CD4-positive, alpha-beta T cell (primary cell): ENCODE results near the gene TLCD4. TPM values are rescaled to one million over a fixed set of nuclear protein-coding genes. Genes with fewer than 3 reads are reported as not detected.

Experiments
- ATAC-seq: fragments of 200-7000 bp; cut with Tn5 transposase; one replicate; pipeline ENCODE4 v1.10.0; 2022; ENCODE audit warnings: mild to moderate bottlenecking; ENCODE audit not compliant: poor library complexity
- CTCF ChIA-PET: fragments of 350-600 bp; sonication (Branson Sonifier 250); formaldehyde crosslinking; loops from one replicate; lab custom pipeline; 2021; ENCODE audit warnings: antibody characterized with exemption, inconsistent platforms; lab: Charles Lee
- POLR2A ChIA-PET: fragments of 350-600 bp; sonication (Branson Sonifier 250); formaldehyde crosslinking; loops from one replicate; lab custom pipeline; 2021; ENCODE audit warnings: antibody characterized with exemption, inconsistent platforms; lab: Charles Lee
- DNase-seq, 14 experiments: peaks; one replicate each; pipeline ENCODE4 v3.0.0-alpha.2; 2013 to 2020; ENCODE audit warnings: mixed read lengths in 2 of 14
- H3K27ac ChIP-seq, 2 donors: one replicate each; pipeline versions ENCODE4 v1.5.1 to v1.7.0; 2013; ENCODE audit warnings: low read length in 2 of 2, low read depth in 1 of 2, mild to moderate bottlenecking in 1 of 2
- H3K27me3 ChIP-seq, 2 experiments: 1 replicate in 1 of 2; 2 replicates in 1 of 2; pipeline versions ENCODE4 v1.6.1 to v1.7.0; 2013; ENCODE audit warnings: low read length in 2 of 2, control low read depth in 1 of 2, mild to moderate bottlenecking in 1 of 2, moderate library complexity in 1 of 2; ENCODE audit not compliant: insufficient read depth in 2 of 2, control insufficient read depth in 1 of 2
- H3K36me3 ChIP-seq: one replicate; pipeline ENCODE4 v1.6.1; 2013; ENCODE audit warnings: low read length, control low read depth; ENCODE audit not compliant: insufficient read depth
- H3K4me1 ChIP-seq: one replicate; pipeline ENCODE4 v1.6.1; 2013; ENCODE audit warnings: low read length, control low read depth; ENCODE audit not compliant: insufficient read depth
- H3K4me3 ChIP-seq: one replicate; pipeline ENCODE4 v1.5.1; 2013; ENCODE audit warnings: mild to moderate bottlenecking, low read length, moderate library complexity
- H3K9me3 ChIP-seq, 2 experiments: 1 replicate in 1 of 2; 2 replicates in 1 of 2; pipeline versions ENCODE4 v1.6.1 to v1.7.0; 2013; ENCODE audit warnings: low read length in 2 of 2, mild to moderate bottlenecking in 2 of 2, control low read depth in 1 of 2, moderate library complexity in 1 of 2; ENCODE audit not compliant: control insufficient read depth in 1 of 2, insufficient read depth in 1 of 2
- H3K27ac Mint-ChIP-seq: one replicate; pipeline ENCODE4 v1.8.0; 2020; ENCODE audit warnings: mixed read lengths
- H3K27me3 Mint-ChIP-seq: one replicate; pipeline ENCODE4 v1.8.0; 2021; ENCODE audit warnings: mixed read lengths
- H3K36me3 Mint-ChIP-seq: one replicate; pipeline ENCODE4 v1.8.0; 2021; ENCODE audit warnings: low read depth, mixed read lengths
- H3K4me1 Mint-ChIP-seq: one replicate; pipeline ENCODE4 v1.8.0; 2021; ENCODE audit warnings: low read depth, mixed read lengths
- H3K4me3 Mint-ChIP-seq: one replicate; pipeline ENCODE4 v1.8.0; 2020; ENCODE audit warnings: mild to moderate bottlenecking, mixed read lengths
- H3K9me3 Mint-ChIP-seq: one replicate; pipeline ENCODE4 v1.8.0; 2020; ENCODE audit warnings: mixed read lengths
- intact Hi-C, 2 experiments: fragments of 100-400 bp; cut with DNase I in 1 of 2; cut with micrococcal nuclease in 1 of 2; formaldehyde crosslinking; loops; one replicate each; pipeline versions ENCODE4 v1.15.1 to v1.9.0; 2023 to 2025; cut with DNase I, micrococcal nuclease
- total RNA-seq, 174 experiments: library from RNA in 2 of 174; stranded (reverse) in 2 of 174; gene quantifications; one replicate each; pipeline ENCODE4 v1.2.3 and lab custom pipeline; 2021 to 2026
- TF ChIP-seq, protein P1 (sequence below): fragments of 200-600 bp; IDR thresholded peaks from one replicate; pipeline ENCODE4 v1.8.0; 2022; ENCODE audit warnings: antibody characterized with exemption, mild to moderate bottlenecking

TLCD4 gene
- total RNA-seq, 2 experiments from 2014 or later = 0.11 TPM; not detected in 1

DNA sequence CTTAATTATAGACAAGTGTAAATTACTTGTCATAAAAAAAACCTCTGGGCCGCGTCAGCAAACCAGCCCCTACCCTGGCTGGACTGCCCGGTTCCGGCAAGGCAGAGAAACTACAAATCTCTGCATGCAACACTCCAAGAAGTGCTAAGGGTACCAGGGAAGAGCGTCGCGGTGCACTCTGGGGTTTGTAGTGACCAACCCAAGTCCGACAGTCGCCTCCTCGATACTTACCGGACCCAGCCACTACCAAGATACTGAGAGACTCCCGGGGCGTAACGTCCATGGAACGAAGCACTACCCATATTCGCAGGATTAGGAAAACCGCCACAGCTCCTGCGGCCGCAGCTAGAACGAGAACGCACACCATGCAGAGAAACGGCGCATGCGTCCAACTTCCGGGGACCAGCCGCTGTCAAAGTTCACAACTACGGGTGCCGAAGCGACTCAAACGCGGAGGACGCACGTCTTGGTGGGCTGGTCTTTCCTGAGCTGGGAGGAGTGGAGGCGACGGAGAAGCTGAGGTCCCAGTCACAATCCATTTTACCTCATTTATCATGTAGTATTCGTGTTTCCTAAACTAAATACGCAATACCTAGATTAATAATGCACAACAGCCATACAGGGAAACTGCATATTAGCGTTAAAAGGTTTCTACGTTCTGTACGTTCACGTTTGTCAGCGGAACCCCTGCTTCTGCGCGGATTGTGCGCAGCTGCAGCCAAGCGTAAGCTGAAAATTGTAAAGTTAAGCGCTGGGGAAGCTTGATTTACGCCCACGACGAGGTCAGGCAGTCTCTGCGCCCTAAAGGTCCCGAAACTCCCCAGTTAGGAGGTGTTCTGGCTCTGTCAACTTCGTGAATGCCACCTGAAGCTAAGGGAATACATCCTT lies 44.4 kb upstream of the TLCD4 start, which contains the start of gene ALG14:
Gene ALG14, minus strand, starts transcription at position 420 of the 888 bp plus-strand sequence. Its CDS starts 53 bp downstream, at position 367.
- Histone ChIP-seq H3K4me3 (peak within 1 kb of the TSS; percentile 77), H3K36me3 (no peaks in the 10 kb centered on the region), H3K27ac (peak within 1 kb of the TSS; percentile 73 to 85), H3K9me3 (no peaks in the 10 kb centered on the region), H3K4me1 (peaks cover 13% of the 10 kb centered on the region), H3K27me3 (peaks cover 0 to 6% of the 10 kb centered on the region in 2 experiments)
- intact Hi-C loops = loop anchor here (2.0 to 5.0 kb wide), 4 partner anchors 160 to 1725 kb away; partner anchors contain the start of genes ABCD3 (in 1 of the 2), DR1 (in 1 of the 2) and PTBP2 (in 1 of the 2)
- Mint-ChIP-seq H3K4me3 (peak within 1 kb of the TSS; percentile 98), H3K9me3 (no peaks in the 10 kb centered on the region), H3K4me1 (peaks cover 20% of the 10 kb centered on the region), H3K27ac (peak within 1 kb of the TSS; percentile 95), H3K36me3 (peaks cover 17% of the 10 kb centered on the region), H3K27me3 (peaks cover 4% of the 10 kb centered on the region)
- TF ChIP-seq, protein P1, sequence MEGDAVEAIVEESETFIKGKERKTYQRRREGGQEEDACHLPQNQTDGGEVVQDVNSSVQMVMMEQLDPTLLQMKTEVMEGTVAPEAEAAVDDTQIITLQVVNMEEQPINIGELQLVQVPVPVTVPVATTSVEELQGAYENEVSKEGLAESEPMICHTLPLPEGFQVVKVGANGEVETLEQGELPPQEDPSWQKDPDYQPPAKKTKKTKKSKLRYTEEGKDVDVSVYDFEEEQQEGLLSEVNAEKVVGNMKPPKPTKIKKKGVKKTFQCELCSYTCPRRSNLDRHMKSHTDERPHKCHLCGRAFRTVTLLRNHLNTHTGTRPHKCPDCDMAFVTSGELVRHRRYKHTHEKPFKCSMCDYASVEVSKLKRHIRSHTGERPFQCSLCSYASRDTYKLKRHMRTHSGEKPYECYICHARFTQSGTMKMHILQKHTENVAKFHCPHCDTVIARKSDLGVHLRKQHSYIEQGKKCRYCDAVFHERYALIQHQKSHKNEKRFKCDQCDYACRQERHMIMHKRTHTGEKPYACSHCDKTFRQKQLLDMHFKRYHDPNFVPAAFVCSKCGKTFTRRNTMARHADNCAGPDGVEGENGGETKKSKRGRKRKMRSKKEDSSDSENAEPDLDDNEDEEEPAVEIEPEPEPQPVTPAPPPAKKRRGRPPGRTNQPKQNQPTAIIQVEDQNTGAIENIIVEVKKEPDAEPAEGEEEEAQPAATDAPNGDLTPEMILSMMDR = no peak
- POLR2A ChIA-PET = interaction anchor here (0.6 to 2.2 kb wide), 11 partner anchors 11 to 1226 kb away, joined by 3 to 56 read pairs (median 4); partner anchors contain the start of genes ABCD3, DNTTIP2, RWDD3 and TLCD4
- CTCF ChIA-PET = interaction anchor here (0.7 to 4.6 kb wide), 4 partner anchors 11 to 1177 kb away, joined by 3 to 26 read pairs (median 6); partner anchors contain the start of gene RWDD3
- ATAC-seq (peak; percentile 90), DNase-seq (peak; percentile 87 to 97 (median 90))

GRCh38 chr1:95073446-95073845 lies 43.7 kb upstream of the TLCD4 start:
- no peak for ATAC-seq
- ChIA-PET CTCF (interaction anchor here (0.7 to 4.6 kb wide), 4 partner anchors 11 to 1178 kb away, joined by 3 to 26 read pairs (median 6); partner anchors contain the start of gene RWDD3), POLR2A (interaction anchor here (0.6 to 2.2 kb wide), 10 partner anchors 11 to 1227 kb away, joined by 3 to 56 read pairs (median 4); partner anchors contain the start of genes ABCD3, DNTTIP2, RWDD3 and TLCD4)
- peaks cover 15% of the 10 kb centered on the region for H3K36me3 Mint-ChIP-seq
- Histone ChIP-seq H3K4me1 (peaks cover 13% of the 10 kb centered on the region), H3K27ac (peak overlapping the region; percentile 73 to 85), H3K9me3 (no peaks in the 10 kb centered on the region), H3K4me3 (peak overlapping the region; percentile 77), H3K36me3 (no peaks in the 10 kb centered on the region), H3K27me3 (peaks cover 0 to 6% of the 10 kb centered on the region in 2 experiments)
- no peak for DNase-seq
- intact Hi-C loops = loop anchor here (2.0 to 5.0 kb wide), 4 partner anchors 159 to 1726 kb away; partner anchors contain the start of genes ABCD3 (in 1 of the 2), DR1 (in 1 of the 2) and PTBP2 (in 1 of the 2)
- TF ChIP-seq, protein P1 = no peak
- peaks cover 20% of the 10 kb centered on the region for H3K4me1 Mint-ChIP-seq
- no peaks in the 10 kb centered on the region for H3K9me3 Mint-ChIP-seq
- H3K4me3 Mint-ChIP-seq = peak overlapping the region; percentile 98
- peak overlapping the region; percentile 95 for H3K27ac Mint-ChIP-seq
- peaks cover 4% of the 10 kb centered on the region for H3K27me3 Mint-ChIP-seq

DNA sequence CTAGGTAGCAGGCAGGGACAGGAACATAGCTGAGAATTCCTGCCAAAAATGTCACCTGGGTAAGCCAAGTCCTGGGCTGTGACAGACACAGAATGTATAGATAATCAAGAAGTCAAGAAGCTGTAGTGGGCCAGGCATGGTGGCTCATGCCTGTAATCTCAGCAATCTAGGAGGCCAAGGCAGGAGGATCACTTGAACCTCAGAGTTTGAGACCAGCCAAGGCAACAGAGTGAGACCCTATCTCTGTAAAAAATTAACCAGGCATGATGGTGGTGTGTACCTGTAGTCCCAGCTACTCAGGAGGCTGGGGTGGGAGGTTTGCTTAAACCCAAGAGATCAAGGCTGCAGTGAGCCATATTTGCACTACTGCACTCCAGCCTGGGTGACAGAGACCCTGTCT lies 41.1 kb upstream of the TLCD4 start:
- ChIA-PET POLR2A (interaction anchor here (0.7 to 1.1 kb wide), 2 partner anchors 41 to 158 kb away, joined by 3 to 4 read pairs; partner anchors contain the start of genes RWDD3 and TLCD4), CTCF (interaction anchor here (1.7 kb wide), 1 partner anchor 9 kb away, joined by 5 read pairs; no protein-coding TSS in a partner anchor)
- Mint-ChIP-seq H3K4me1 (peaks cover 20% of the 10 kb centered on the region), H3K4me3 (no peak overlapping the region), H3K27ac (no peak overlapping the region), H3K27me3 (peaks cover 4% of the 10 kb centered on the region), H3K9me3 (no peaks in the 10 kb centered on the region), H3K36me3 (peaks cover 15% of the 10 kb centered on the region)
- no peak overlapping the region for H3K27ac ChIP-seq
- no peaks in the 10 kb centered on the region for H3K9me3 ChIP-seq
- H3K4me1 ChIP-seq = peaks cover 13% of the 10 kb centered on the region
- ATAC-seq (no peak), DNase-seq (no peak)
- intact Hi-C loops = no loop called here
- H3K27me3 ChIP-seq = peaks cover 0 to 17% of the 10 kb centered on the region in 2 experiments
- TF ChIP-seq, protein P1 = no peak
- no peak overlapping the region for H3K4me3 ChIP-seq
- H3K36me3 ChIP-seq = no peaks in the 10 kb centered on the region
